Tibial nerve (tissue), 3 donors: Measurements from ENCODE around the gene ACAA1.

Experiments
- POLR2A ChIP-seq, 2 donors: fragments of 450-650 bp; IDR thresholded peaks; one replicate each; pipeline ENCODE4 v1.6.1; 2017; ENCODE audit warnings: antibody characterized with exemption in 2 of 2, mild to moderate bottlenecking in 2 of 2, moderate library complexity in 2 of 2
- TF ChIP-seq, protein P1 (sequence below), 5 experiments: fragments of 200-600 bp in 3 of 5; fragments of 450-650 bp in 2 of 5; sonication (generic) in 3 of 5; IDR thresholded peaks; one replicate each; pipeline ENCODE4 v1.5.1; 2016 to 2019; ENCODE audit warnings: antibody characterized with exemption in 5 of 5, mild to moderate bottlenecking in 3 of 5, moderate library complexity in 2 of 5

DNA sequence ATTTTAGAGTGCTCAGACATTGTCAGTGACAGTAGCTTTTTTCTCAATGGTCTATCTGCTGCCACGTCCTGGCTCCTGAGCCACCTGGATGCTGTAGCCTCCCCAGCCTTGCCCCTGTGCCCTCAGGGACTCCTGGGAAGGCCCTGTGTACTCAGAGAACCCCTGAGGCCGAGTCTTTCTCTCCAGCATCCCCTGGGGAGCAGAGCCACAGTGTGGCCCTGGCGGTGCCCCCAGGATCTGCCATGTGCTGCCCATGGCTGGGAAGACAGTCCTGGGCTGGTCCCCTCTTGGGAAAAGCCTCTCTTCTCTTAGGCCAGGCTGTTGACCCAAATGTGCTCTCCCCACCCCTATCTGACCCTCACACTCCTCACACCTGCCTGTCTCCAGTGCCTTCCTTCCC, 6.6 kb upstream of the ACAA1 start:
- TF ChIP-seq POLR2A (IDR thresholded peaks at IDR 0.05) = no peak
- TF ChIP-seq, protein P1, sequence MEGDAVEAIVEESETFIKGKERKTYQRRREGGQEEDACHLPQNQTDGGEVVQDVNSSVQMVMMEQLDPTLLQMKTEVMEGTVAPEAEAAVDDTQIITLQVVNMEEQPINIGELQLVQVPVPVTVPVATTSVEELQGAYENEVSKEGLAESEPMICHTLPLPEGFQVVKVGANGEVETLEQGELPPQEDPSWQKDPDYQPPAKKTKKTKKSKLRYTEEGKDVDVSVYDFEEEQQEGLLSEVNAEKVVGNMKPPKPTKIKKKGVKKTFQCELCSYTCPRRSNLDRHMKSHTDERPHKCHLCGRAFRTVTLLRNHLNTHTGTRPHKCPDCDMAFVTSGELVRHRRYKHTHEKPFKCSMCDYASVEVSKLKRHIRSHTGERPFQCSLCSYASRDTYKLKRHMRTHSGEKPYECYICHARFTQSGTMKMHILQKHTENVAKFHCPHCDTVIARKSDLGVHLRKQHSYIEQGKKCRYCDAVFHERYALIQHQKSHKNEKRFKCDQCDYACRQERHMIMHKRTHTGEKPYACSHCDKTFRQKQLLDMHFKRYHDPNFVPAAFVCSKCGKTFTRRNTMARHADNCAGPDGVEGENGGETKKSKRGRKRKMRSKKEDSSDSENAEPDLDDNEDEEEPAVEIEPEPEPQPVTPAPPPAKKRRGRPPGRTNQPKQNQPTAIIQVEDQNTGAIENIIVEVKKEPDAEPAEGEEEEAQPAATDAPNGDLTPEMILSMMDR (IDR thresholded peaks at IDR 0.05) = no peak
